ENCODE results near the gene SLIT3.
"Not testable (repeated sequence)": the region's sequence is repeated elsewhere in the genome, so short reads cannot be mapped to it uniquely, and the experiment has no call there.

Gene SLIT3

GRCh38 chr5:168746893-168747640 lies 553.9 kb downstream of the SLIT3 start:
- DNase-seq: no peak

GRCh38 chr5:168746126-168746892 lies 554.6 kb downstream of the SLIT3 start:
- not testable (repeated sequence) for DNase-seq

- DNase-seq: no peak
These were observed 557.3 kb downstream of the SLIT3 start for GRCh38 chr5:168743617-168744016.

- not testable (repeated sequence) for DNase-seq
These were observed 558.6 kb downstream of the SLIT3 start for GRCh38 chr5:168742311-168742710.

- no peak for DNase-seq
These were observed 560.1 kb downstream of the SLIT3 start for GRCh38 chr5:168740811-168741213.

- DNase-seq: no peak
These were observed 560.7 kb downstream of the SLIT3 start for GRCh38 chr5:168740092-168740800.

GRCh38 chr5:168737066-168737465 lies 563.9 kb downstream of the SLIT3 start:
- no peak for DNase-seq

GRCh38 chr5:168736281-168736831 lies 564.6 kb downstream of the SLIT3 start:
- DNase-seq: no peak

- DNase-seq: no peak
These were observed 566.2 kb downstream of the SLIT3 start for GRCh38 chr5:168734620-168735300.

- no peak for DNase-seq
These were observed 566.8 kb downstream of the SLIT3 start for GRCh38 chr5:168734119-168734518.

- no peak for DNase-seq
These were observed 572.3 kb downstream of the SLIT3 start for GRCh38 chr5:168728546-168729211.

GRCh38 chr5:168727547-168727946 lies 573.4 kb downstream of the SLIT3 start:
- DNase-seq: no peak

GRCh38 chr5:168726342-168726741 lies 574.6 kb downstream of the SLIT3 start:
- no peak for DNase-seq

- no peak for DNase-seq
These were observed 576.7 kb downstream of the SLIT3 start for GRCh38 chr5:168724227-168724626.

GRCh38 chr5:168723037-168723436 lies 577.9 kb downstream of the SLIT3 start:
- no peak for DNase-seq

GRCh38 chr5:168721966-168722365 lies 579.0 kb downstream of the SLIT3 start:
- no peak for DNase-seq

- no peak for DNase-seq
These were observed 579.8 kb downstream of the SLIT3 start for GRCh38 chr5:168721002-168721753.

- no peak for DNase-seq
These were observed 580.4 kb downstream of the SLIT3 start for GRCh38 chr5:168720575-168720974.

- DNase-seq: no peak
These were observed 586.9 kb downstream of the SLIT3 start for GRCh38 chr5:168714046-168714445.

GRCh38 chr5:168713051-168713450 lies 587.9 kb downstream of the SLIT3 start:
- no peak for DNase-seq

GRCh38 chr5:168712280-168712924 lies 588.5 kb downstream of the SLIT3 start:
- no peak for DNase-seq
